Adrenal gland (tissue), 5 donors: Measurements from ENCODE around the gene SP110.

Experiments used
- CTCF ChIP-seq, 6 experiments: fragments of 450-650 bp in 4 of 6; fragments of 200-600 bp in 2 of 6; sonication (generic) in 1 of 6; IDR thresholded peaks; 1 replicate in 5 of 6; 2 replicates in 1 of 6; pipeline versions ENCODE4 v1.5.1 to v1.8.0; 2016 to 2021; ENCODE audit warnings: antibody characterized with exemption in 6 of 6, mild to moderate bottlenecking in 2 of 6, moderate library complexity in 1 of 6
- POLR2A ChIP-seq, 2 donors: fragments of 450-650 bp; IDR thresholded peaks; one replicate each; pipeline ENCODE4 v1.6.1; 2017; ENCODE audit warnings: antibody characterized with exemption in 2 of 2, mild to moderate bottlenecking in 2 of 2, moderate library complexity in 1 of 2
- donor health status: DM: no; HTN: no; CAD: no.

GRCh38 chr2:230178546-230179485, 41.0 kb downstream of the SP110 start:
- TF ChIP-seq CTCF (IDR thresholded peaks at IDR 0.05) (no peak), POLR2A (IDR thresholded peaks at IDR 0.05) (no peak)
